GM12874 (cell line): ENCODE data around the gene KCNH8.

ENCODE experiments used
- CTCF ChIP-seq: IDR thresholded peaks from 2 replicates; pipeline ENCODE4 v1.5.1; 2011; ENCODE audit warnings: low read depth, mild to moderate bottlenecking, control low read depth, low read length, moderate library complexity; ENCODE audit not compliant: insufficient read depth

The KCNH8 gene

GRCh38 chr3:19147905-19148767 is at the start of gene KCNH8:
KCNH8 (plus strand) TSS chr3:19148510; CDS start chr3:19148720, 210 bp downstream.
- TF ChIP-seq CTCF, result no peak

- TF ChIP-seq CTCF, result no peak
Measured at GRCh38 chr3:19103510-19103909, 44.8 kb upstream of the KCNH8 start.

- TF ChIP-seq CTCF, result no peak
Measured at GRCh38 chr3:19104459-19104858, 43.9 kb upstream of the KCNH8 start.

GRCh38 chr3:19105826-19106225 is 42.5 kb upstream of the KCNH8 start:
- TF ChIP-seq CTCF, result no peak

GRCh38 chr3:19106307-19106706 is 42.0 kb upstream of the KCNH8 start:
- TF ChIP-seq CTCF, result no peak

- TF ChIP-seq CTCF, result no peak
Measured at GRCh38 chr3:19107719-19108118, 40.6 kb upstream of the KCNH8 start.

- TF ChIP-seq CTCF, result no peak
Measured at GRCh38 chr3:19110335-19110895, 37.9 kb upstream of the KCNH8 start.
